ENCODE measurements around the gene TMEM170A.

- TF ChIP-seq CTBP1 (IDR thresholded peaks at IDR 0.05; ENCODE audit: borderline replicate concordance) (no peak), FOXK2 (IDR thresholded peaks at IDR 0.05) (no peak), FOXM1 (IDR thresholded peaks at IDR 0.05; ENCODE audit: borderline replicate concordance) (no peak), ARNT (IDR thresholded peaks at IDR 0.05) (no peak), SUZ12 (IDR thresholded peaks at IDR 0.05) (no peak), HDGF (IDR thresholded peaks at IDR 0.05; ENCODE audit: borderline replicate concordance) (no peak), TARDBP (IDR thresholded peaks at IDR 0.05) (no peak), SP1 (IDR thresholded peaks at IDR 0.05) (no peak), BHLHE40 (IDR thresholded peaks at IDR 0.05; ENCODE audit: borderline replicate concordance) (no peak), NFRKB (IDR thresholded peaks at IDR 0.05) (no peak), ELF4 (IDR thresholded peaks at IDR 0.05) (no peak)
Measured at GRCh38 chr16:75477680-75478473, 13.4 kb upstream of the TMEM170A start.

All from HEK293T (cell line).